Uterus (tissue), 2 donors: ENCODE results near the gene DPRX.

ENCODE experiments used
- CTCF ChIP-seq, 4 experiments: fragments of 200-600 bp in 2 of 4; fragments of 450-650 bp in 2 of 4; sonication (generic) in 2 of 4; IDR thresholded peaks; one replicate each; pipeline ENCODE4 v1.5.1; 2016 to 2019; ENCODE audit warnings: antibody characterized with exemption in 4 of 4, mild to moderate bottlenecking in 2 of 4, moderate library complexity in 1 of 4
- POLR2A ChIP-seq, 2 donors: fragments of 450-650 bp; IDR thresholded peaks; one replicate each; pipeline ENCODE4 v1.6.1; 2016; ENCODE audit warnings: antibody characterized with exemption in 2 of 2, mild to moderate bottlenecking in 1 of 2, moderate library complexity in 1 of 2

GRCh38 chr19:53646144-53646543, 14.3 kb downstream of the DPRX start:
- TF ChIP-seq CTCF (IDR thresholded peaks at IDR 0.05) (no peak), POLR2A (IDR thresholded peaks at IDR 0.05) (no peak)
